H1 (cell line): ENCODE data around the gene YBX2.

Experiments used
- EGR1 ChIP-seq: IDR thresholded peaks from 2 replicates; pipeline ENCODE4 v1.6.1; 2011; ENCODE audit warnings: low read depth, low read length, borderline replicate concordance
- EP300 ChIP-seq, 2 experiments: IDR thresholded peaks; 1 replicate in 1 of 2; 2 replicates in 1 of 2; pipeline ENCODE4 v1.6.1; 2011 to 2012; ENCODE audit warnings: low read depth in 2 of 2, low read length in 2 of 2, mild to moderate bottlenecking in 2 of 2, borderline replicate concordance in 1 of 2, inconsistent platforms in 1 of 2, moderate library complexity in 1 of 2
- KDM4A ChIP-seq: IDR thresholded peaks from one replicate; pipeline ENCODE4 v1.7.1; 2012; ENCODE audit warnings: low read depth, mild to moderate bottlenecking, moderate library complexity, low read length, inconsistent platforms; ENCODE audit not compliant: severe bottlenecking
- POLR2A ChIP-seq, 2 experiments: IDR thresholded peaks; 1 replicate in 1 of 2; 2 replicates in 1 of 2; pipeline ENCODE4 v1.6.1; 2011; ENCODE audit warnings: low read depth in 2 of 2, low read length in 2 of 2, mild to moderate bottlenecking in 2 of 2; ENCODE audit errors: control extremely low read depth in 1 of 2
- RAD21 ChIP-seq, 2 experiments: IDR thresholded peaks in 1 of 2; conservative IDR thresholded peaks in 1 of 2; 2 replicates each; pipeline ENCODE4 v1.6.1; 2011; ENCODE audit warnings: low read depth in 2 of 2, low read length in 2 of 2, improper control_type of control experiment in 1 of 2, inconsistent platforms in 1 of 2, mild to moderate bottlenecking in 1 of 2, moderate library complexity in 1 of 2
- RFX5 ChIP-seq: IDR thresholded peaks from 2 replicates; pipeline ENCODE4 v1.6.1; 2011; ENCODE audit warnings: low read depth, low read length, improper control_type of control experiment, borderline replicate concordance
- TF ChIP-seq, protein P1 (sequence below), 3 experiments: IDR thresholded peaks; 1 replicate in 2 of 3; 2 replicates in 1 of 3; pipeline versions ENCODE4 v1.5.1 to v1.6.1; 2011; ENCODE audit warnings: low read length in 3 of 3, mild to moderate bottlenecking in 3 of 3, inconsistent platforms in 2 of 3, low read depth in 1 of 3, moderate library complexity in 1 of 3; ENCODE audit not compliant: insufficient read depth in 1 of 3; ENCODE audit errors: control extremely low read depth in 1 of 3

DNA sequence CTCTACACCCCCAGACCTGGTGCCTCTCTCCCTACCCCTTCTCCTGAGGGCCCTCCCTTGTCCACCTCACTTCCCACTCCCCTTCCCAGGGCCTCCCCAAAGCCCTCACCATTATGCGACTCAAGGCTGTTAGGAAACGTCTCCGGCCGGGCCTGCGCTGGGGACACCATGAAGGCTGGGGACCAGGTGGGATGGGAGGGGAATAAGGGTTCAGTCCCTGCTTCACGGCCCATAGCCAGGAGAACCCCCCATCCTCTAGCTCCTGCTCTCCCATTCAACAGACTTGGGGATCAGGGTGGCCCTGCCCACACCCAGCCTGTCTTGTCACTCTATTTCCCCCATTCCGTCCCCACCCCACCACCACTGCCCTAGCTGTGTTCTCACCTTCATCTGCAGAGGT lies 32.6 kb upstream of the YBX2 start:
- TF ChIP-seq, protein P1, sequence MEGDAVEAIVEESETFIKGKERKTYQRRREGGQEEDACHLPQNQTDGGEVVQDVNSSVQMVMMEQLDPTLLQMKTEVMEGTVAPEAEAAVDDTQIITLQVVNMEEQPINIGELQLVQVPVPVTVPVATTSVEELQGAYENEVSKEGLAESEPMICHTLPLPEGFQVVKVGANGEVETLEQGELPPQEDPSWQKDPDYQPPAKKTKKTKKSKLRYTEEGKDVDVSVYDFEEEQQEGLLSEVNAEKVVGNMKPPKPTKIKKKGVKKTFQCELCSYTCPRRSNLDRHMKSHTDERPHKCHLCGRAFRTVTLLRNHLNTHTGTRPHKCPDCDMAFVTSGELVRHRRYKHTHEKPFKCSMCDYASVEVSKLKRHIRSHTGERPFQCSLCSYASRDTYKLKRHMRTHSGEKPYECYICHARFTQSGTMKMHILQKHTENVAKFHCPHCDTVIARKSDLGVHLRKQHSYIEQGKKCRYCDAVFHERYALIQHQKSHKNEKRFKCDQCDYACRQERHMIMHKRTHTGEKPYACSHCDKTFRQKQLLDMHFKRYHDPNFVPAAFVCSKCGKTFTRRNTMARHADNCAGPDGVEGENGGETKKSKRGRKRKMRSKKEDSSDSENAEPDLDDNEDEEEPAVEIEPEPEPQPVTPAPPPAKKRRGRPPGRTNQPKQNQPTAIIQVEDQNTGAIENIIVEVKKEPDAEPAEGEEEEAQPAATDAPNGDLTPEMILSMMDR (IDR thresholded peaks at IDR 0.05; ENCODE audit: control extremely low read depth in 1 of 3, insufficient read depth in 1 of 3, low read depth in 1 of 3, low read length in 3 of 3), result no peak
- TF ChIP-seq RAD21 (IDR thresholded peaks at IDR 0.05 in 1 of 2, conservative IDR thresholded peaks at IDR 0.05 in 1 of 2; ENCODE audit: low read depth in 2 of 2, low read length in 2 of 2) (no peak), EP300 (IDR thresholded peaks at IDR 0.05; ENCODE audit: borderline replicate concordance in 1 of 2, low read depth in 2 of 2, low read length in 2 of 2) (no peak), EGR1 (no peak), KDM4A (no peak), RFX5 (no peak), POLR2A (IDR thresholded peaks at IDR 0.05; ENCODE audit: control extremely low read depth in 1 of 2, low read depth in 2 of 2, low read length in 2 of 2) (no peak)
